MG63 (cell line): ENCODE data around the gene IGFLR1. TPM values are rescaled to one million over a fixed set of nuclear protein-coding genes. Genes with fewer than 3 reads are reported as not detected.

ENCODE experiments used
- total RNA-seq: library from RNA; depleted of rRNA; stranded (reverse); fragments of >200 nt; shearing (Covaris generic); gene quantifications from 2 replicates; pipeline ENCODE4 v1.2.3, GENCODE V29; 2014; ENCODE audit warnings: low replicate concordance; rRNA removed

IGFLR1 gene
- total RNA-seq, 1 experiment from 2014 or later, result 2.4 TPM

Other genes with a start within 250 kb of the IGFLR1 start
- not detected in 2 replicates for gene DMKN, start 228.8 kb downstream of the IGFLR1 start, total RNA-seq
- 0.30 TPM in 1 of 2 replicates, not detected in the other for gene SBSN, start 214.1 kb downstream of the IGFLR1 start, total RNA-seq
- not detected in 2 replicates for gene GAPDHS, start 209.0 kb downstream of the IGFLR1 start, total RNA-seq
- gene TMEM147, start 196.8 kb downstream of the IGFLR1 start, total RNA-seq, result 180 and 203 TPM in 2 replicates
- not detected in 2 replicates for gene ATP4A, start 178.8 kb downstream of the IGFLR1 start, total RNA-seq
- not detected in 2 replicates for gene PMIS2, start 156.3 kb downstream of the IGFLR1 start, total RNA-seq
- 12.8 and 18.2 TPM in 2 replicates for gene HAUS5, start 129.7 kb downstream of the IGFLR1 start, total RNA-seq
- 103 and 144 TPM in 2 replicates for gene RBM42, start 113.4 kb downstream of the IGFLR1 start, total RNA-seq
- gene ETV2, start 100.7 kb downstream of the IGFLR1 start, total RNA-seq, result not detected in 2 replicates
- 377 and 417 TPM in 2 replicates for gene COX6B1, start 94.1 kb downstream of the IGFLR1 start, total RNA-seq
- not detected in 2 replicates for gene UPK1A, start 75.9 kb downstream of the IGFLR1 start, total RNA-seq
- not detected in 2 replicates for gene ZBTB32, start 37.9 kb downstream of the IGFLR1 start, total RNA-seq
- 2.3 and 6.0 TPM in 2 replicates for gene KMT2B, start 24.4 kb downstream of the IGFLR1 start, total RNA-seq
- gene U2AF1L4, start 3.0 kb upstream of the IGFLR1 start, total RNA-seq, result 16.3 and 19.8 TPM in 2 replicates
- 37.6 and 76.2 TPM in 2 replicates for gene PSENEN, start 3.2 kb upstream of the IGFLR1 start, total RNA-seq
- gene LIN37, start 6.1 kb upstream of the IGFLR1 start, total RNA-seq, result 2.4 and 4.1 TPM in 2 replicates
- gene HSPB6, start 14.6 kb upstream of the IGFLR1 start, total RNA-seq, result not detected in 2 replicates
- gene PROSER3, start 15.7 kb upstream of the IGFLR1 start, total RNA-seq, result 0.47 and 8.9 TPM in 2 replicates
- 0.42 and 1.6 TPM in 2 replicates for gene ARHGAP33, start 33.1 kb upstream of the IGFLR1 start, total RNA-seq
- gene PRODH2, start 70.4 kb upstream of the IGFLR1 start, total RNA-seq, result not detected in 2 replicates
- gene NPHS1, start 110.1 kb upstream of the IGFLR1 start, total RNA-seq, result not detected in 2 replicates
- gene KIRREL2, start 114.5 kb upstream of the IGFLR1 start, total RNA-seq, result 0.15 and 0.43 TPM in 2 replicates
- gene APLP1, start 126.1 kb upstream of the IGFLR1 start, total RNA-seq, result 19.1 and 32.5 TPM in 2 replicates
- 0.81 and 2.1 TPM in 2 replicates for gene NFKBID, start 158.1 kb upstream of the IGFLR1 start, total RNA-seq
- gene HCST, start 160.1 kb upstream of the IGFLR1 start, total RNA-seq, result not detected in 2 replicates
- not detected in 2 replicates for gene TYROBP, start 165.8 kb upstream of the IGFLR1 start, total RNA-seq
- gene LRFN3, start 193.9 kb upstream of the IGFLR1 start, total RNA-seq, result 2.3 and 2.9 TPM in 2 replicates